ENCODE measurements around the gene CTDSP2.
A peak's percentile ranks its signal among the peaks of the same experiment; 100 is the strongest.

Gene CTDSP2

GRCh38 chr12:57844709-57845477, 1.6 kb downstream of the CTDSP2 start:
- Histone ChIP-seq H3K9me3 (ENCODE audit: control insufficient read depth in 2 of 2, low read length in 2 of 2) (no peaks in the 10 kb centered on the region), H3K27ac (ENCODE audit: low read depth in 2 of 2, low read length in 2 of 2) (peak overlapping the region; percentile 97 to 98), H3K4me1 (ENCODE audit: control insufficient read depth in 2 of 2, insufficient read depth in 2 of 2, low read length in 2 of 2) (peaks cover 47 to 48% of the 10 kb centered on the region in 2 donors), H3K4me3 (ENCODE audit: low read length in 2 of 2) (peak overlapping the region; percentile 90 to 96), H3K27me3 (ENCODE audit: control insufficient read depth in 2 of 2, insufficient read depth in 2 of 2, low read length in 2 of 2) (no peaks in the 10 kb centered on the region), H3K36me3 (ENCODE audit: control insufficient read depth in 2 of 2, insufficient read depth in 2 of 2, low read length in 2 of 2) (peaks cover 0 to 3% of the 10 kb centered on the region in 2 donors), H3K9ac (ENCODE audit: low read depth in 1 of 2, low read length in 2 of 2) (peak overlapping the region; percentile 98 to 99)

DNA sequence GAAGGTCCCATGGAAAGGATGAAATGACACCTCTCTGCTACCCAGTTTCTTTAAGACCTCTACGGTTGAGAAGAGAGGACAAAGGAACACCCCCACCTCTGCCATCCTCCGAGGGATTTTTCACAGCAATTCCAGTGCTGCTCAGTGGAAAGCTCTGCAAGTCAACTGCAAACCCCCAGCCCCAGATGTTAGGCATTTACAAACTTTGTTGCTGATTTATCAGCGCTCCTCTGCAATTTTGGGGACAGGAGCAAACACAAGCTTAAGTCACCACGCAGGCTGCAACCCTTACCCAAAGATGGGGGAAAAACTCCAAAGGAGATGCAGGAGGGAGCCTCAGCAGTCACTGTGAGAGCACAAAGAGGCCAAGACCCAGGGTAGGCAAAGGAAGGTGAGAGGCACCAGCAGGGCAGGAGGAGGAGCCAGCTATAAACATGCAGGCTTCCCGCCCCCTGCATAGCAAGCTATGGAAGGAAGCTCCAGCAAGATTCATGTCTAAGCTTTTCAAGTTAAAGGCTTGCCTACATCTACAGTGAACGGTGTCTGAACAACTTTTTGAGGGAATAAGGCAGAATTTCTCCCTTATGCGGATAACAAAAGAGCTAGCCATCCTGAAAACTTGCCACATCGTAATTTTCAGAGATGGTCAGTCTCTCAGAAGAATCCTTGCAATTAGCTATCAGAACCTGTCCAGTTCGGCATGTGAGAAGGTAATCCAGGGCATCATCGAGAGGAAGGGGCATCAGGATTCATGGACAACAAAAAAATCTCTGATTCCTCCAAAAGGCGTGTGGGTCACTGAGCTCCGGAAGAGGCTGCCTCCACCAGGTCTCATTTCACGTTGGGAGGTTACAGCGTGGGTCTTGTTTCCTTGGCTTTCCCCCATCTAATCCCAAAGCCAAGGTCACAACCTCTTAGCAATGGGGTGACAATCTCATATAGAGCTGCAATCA, 3.9 kb downstream of the CTDSP2 start:
- H3K27me3 ChIP-seq (ENCODE audit: control insufficient read depth in 2 of 2, insufficient read depth in 2 of 2, low read length in 2 of 2), result no peaks in the 10 kb centered on the region
- peak overlapping the region; percentile 3 to 21 for H3K9ac ChIP-seq (ENCODE audit: low read depth in 1 of 2, low read length in 2 of 2)
- H3K4me3 ChIP-seq (ENCODE audit: low read length in 2 of 2), result peak overlapping the region; percentile 37 to 90
- H3K9me3 ChIP-seq (ENCODE audit: control insufficient read depth in 2 of 2, low read length in 2 of 2), result no peaks in the 10 kb centered on the region
- H3K4me1 ChIP-seq (ENCODE audit: control insufficient read depth in 2 of 2, insufficient read depth in 2 of 2, low read length in 2 of 2), result peaks cover 66 to 67% of the 10 kb centered on the region in 2 donors
- H3K36me3 ChIP-seq (ENCODE audit: control insufficient read depth in 2 of 2, insufficient read depth in 2 of 2, low read length in 2 of 2), result peaks cover 0 to 8% of the 10 kb centered on the region in 2 donors
- peak overlapping the region in 1 of 2 donors; percentile 35 for H3K27ac ChIP-seq (ENCODE audit: low read depth in 2 of 2, low read length in 2 of 2)

- H3K27ac ChIP-seq (ENCODE audit: low read depth in 2 of 2, low read length in 2 of 2), result no peak overlapping the region
- no peak overlapping the region for H3K4me3 ChIP-seq (ENCODE audit: low read length in 2 of 2)
These were observed 5.1 kb downstream of the CTDSP2 start for GRCh38 chr12:57841445-57841844.

GRCh38 chr12:57840726-57841125, 5.8 kb downstream of the CTDSP2 start:
- H3K27me3 ChIP-seq (ENCODE audit: control insufficient read depth in 2 of 2, insufficient read depth in 2 of 2, low read length in 2 of 2), result no peaks in the 10 kb centered on the region
- H3K9ac ChIP-seq (ENCODE audit: low read depth in 1 of 2, low read length in 2 of 2), result no peak overlapping the region
- H3K36me3 ChIP-seq (ENCODE audit: control insufficient read depth in 2 of 2, insufficient read depth in 2 of 2, low read length in 2 of 2), result peaks cover 0 to 8% of the 10 kb centered on the region in 2 donors
- peak overlapping the region in 1 of 2 donors; percentile 1 for H3K4me3 ChIP-seq (ENCODE audit: low read length in 2 of 2)
- peaks cover 84% of the 10 kb centered on the region in 2 donors for H3K4me1 ChIP-seq (ENCODE audit: control insufficient read depth in 2 of 2, insufficient read depth in 2 of 2, low read length in 2 of 2)
- H3K27ac ChIP-seq (ENCODE audit: low read depth in 2 of 2, low read length in 2 of 2), result no peak overlapping the region
- H3K9me3 ChIP-seq (ENCODE audit: control insufficient read depth in 2 of 2, low read length in 2 of 2), result no peaks in the 10 kb centered on the region

More at GRCh38 chr12:57841445-57841844, 5.1 kb downstream of the CTDSP2 start:
- peaks cover 77% of the 10 kb centered on the region in 2 donors for H3K4me1 ChIP-seq (ENCODE audit: control insufficient read depth in 2 of 2, insufficient read depth in 2 of 2, low read length in 2 of 2)
- peaks cover 0 to 8% of the 10 kb centered on the region in 2 donors for H3K36me3 ChIP-seq (ENCODE audit: control insufficient read depth in 2 of 2, insufficient read depth in 2 of 2, low read length in 2 of 2)
- H3K9me3 ChIP-seq (ENCODE audit: control insufficient read depth in 2 of 2, low read length in 2 of 2), result no peaks in the 10 kb centered on the region
- H3K9ac ChIP-seq (ENCODE audit: low read depth in 1 of 2, low read length in 2 of 2), result no peak overlapping the region
- no peaks in the 10 kb centered on the region for H3K27me3 ChIP-seq (ENCODE audit: control insufficient read depth in 2 of 2, insufficient read depth in 2 of 2, low read length in 2 of 2)

DNA sequence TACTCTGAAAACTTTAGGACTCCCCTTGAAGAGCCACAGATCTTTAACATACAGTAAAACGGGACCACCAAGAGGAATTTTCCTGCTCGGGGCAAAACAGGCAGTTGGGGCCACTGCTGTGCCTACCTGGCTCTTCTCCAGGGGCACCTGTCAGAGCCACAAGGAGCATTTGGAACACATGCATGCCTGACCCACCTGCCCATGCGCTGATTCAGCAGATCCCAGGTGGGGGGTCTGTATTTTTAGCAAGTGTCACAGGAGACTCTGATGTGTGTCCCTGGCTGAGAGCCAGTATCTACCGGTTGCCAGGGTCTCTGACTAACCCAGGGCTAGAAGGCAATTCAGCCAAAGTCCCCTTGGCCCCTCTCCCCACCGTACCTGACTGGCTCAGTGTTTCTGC, 6.5 kb downstream of the CTDSP2 start:
- H3K27ac ChIP-seq (ENCODE audit: low read depth in 2 of 2, low read length in 2 of 2), result peak overlapping the region in 1 of 2 donors; percentile 1
- no peaks in the 10 kb centered on the region for H3K9me3 ChIP-seq (ENCODE audit: control insufficient read depth in 2 of 2, low read length in 2 of 2)
- peaks cover 0 to 8% of the 10 kb centered on the region in 2 donors for H3K36me3 ChIP-seq (ENCODE audit: control insufficient read depth in 2 of 2, insufficient read depth in 2 of 2, low read length in 2 of 2)
- peak overlapping the region in 1 of 2 donors; percentile 8 for H3K4me3 ChIP-seq (ENCODE audit: low read length in 2 of 2)
- no peaks in the 10 kb centered on the region for H3K27me3 ChIP-seq (ENCODE audit: control insufficient read depth in 2 of 2, insufficient read depth in 2 of 2, low read length in 2 of 2)
- H3K9ac ChIP-seq (ENCODE audit: low read depth in 1 of 2, low read length in 2 of 2), result peak overlapping the region in 1 of 2 donors; percentile 9
- peaks cover 88 to 91% of the 10 kb centered on the region in 2 donors for H3K4me1 ChIP-seq (ENCODE audit: control insufficient read depth in 2 of 2, insufficient read depth in 2 of 2, low read length in 2 of 2)

DNA sequence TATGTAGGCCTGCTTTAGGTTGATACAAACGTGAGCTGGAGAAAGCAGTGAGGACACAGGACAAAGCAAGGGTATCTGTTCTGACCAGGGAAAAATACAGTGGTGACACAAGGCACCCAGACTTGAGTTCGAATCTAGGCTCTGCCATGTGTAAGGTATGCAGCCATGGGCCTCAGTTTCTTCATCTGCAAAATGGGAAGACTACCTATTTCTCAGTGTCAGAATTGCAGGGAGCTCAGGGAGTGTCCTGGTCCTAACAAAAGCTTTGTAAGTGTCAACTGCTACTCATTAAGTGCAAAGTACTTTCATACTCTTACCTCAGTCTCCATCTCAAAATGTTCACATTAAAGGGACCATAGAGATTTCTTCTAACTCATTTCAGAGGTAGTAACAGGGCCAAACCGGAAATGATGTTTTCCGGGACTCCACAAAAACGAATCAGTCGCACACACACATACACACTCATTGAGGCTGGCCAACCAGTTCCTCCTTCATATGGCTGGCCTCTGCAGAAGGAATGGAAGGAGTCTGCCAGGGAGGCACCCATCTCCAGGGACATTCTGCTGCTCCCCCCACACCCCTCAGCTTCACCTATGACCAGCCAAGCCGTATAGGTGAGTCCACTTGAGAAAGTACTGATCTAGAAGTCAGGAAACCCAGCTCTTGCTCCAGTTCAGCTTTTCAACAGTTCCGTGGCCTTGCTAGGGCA, 7.8 kb downstream of the CTDSP2 start:
- peak overlapping the region in 1 of 2 donors; percentile 51 for H3K4me3 ChIP-seq (ENCODE audit: low read length in 2 of 2)
- H3K4me1 ChIP-seq (ENCODE audit: control insufficient read depth in 2 of 2, insufficient read depth in 2 of 2, low read length in 2 of 2), result peaks cover 86 to 90% of the 10 kb centered on the region in 2 donors
- H3K9ac ChIP-seq (ENCODE audit: low read depth in 1 of 2, low read length in 2 of 2), result no peak overlapping the region
- peak overlapping the region; percentile 19 to 24 for H3K27ac ChIP-seq (ENCODE audit: low read depth in 2 of 2, low read length in 2 of 2)
- H3K9me3 ChIP-seq (ENCODE audit: control insufficient read depth in 2 of 2, low read length in 2 of 2), result no peaks in the 10 kb centered on the region
- no peaks in the 10 kb centered on the region for H3K27me3 ChIP-seq (ENCODE audit: control insufficient read depth in 2 of 2, insufficient read depth in 2 of 2, low read length in 2 of 2)
- peaks cover 0 to 8% of the 10 kb centered on the region in 2 donors for H3K36me3 ChIP-seq (ENCODE audit: control insufficient read depth in 2 of 2, insufficient read depth in 2 of 2, low read length in 2 of 2)

DNA sequence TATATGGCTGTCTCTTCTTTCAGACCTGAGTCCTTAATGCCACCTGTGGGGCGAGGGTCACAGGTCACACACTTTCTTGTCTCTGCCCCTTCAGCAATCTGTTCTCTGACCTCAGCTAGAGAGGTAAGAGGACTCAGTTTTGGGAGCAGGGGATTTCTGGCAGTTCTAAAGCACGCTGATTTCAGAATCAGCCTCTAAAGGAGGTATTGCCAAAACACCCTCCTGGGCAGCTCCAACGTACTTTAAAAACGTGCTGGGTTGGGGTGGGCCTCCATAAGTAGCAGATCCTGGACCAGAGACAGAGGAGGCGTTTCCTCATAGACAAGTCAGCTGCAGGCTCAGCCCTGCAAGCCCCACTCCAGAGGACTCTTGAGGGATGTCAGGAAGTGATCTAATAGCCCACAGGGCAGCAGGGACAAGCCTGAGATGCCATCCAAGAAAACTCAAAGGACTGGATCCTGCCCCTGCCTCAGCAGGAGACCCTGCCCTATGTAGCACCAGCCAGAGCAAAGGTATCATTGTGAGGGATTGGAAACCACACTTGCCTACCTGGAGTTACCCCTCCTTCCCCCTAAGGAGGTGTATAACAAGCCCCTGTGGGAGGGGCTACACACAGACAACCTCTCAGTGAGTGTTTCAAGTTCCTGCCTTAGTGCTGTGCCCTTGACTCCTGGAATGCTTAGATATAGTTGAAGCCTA, 8.5 kb downstream of the CTDSP2 start:
- H3K4me1 ChIP-seq (ENCODE audit: control insufficient read depth in 2 of 2, insufficient read depth in 2 of 2, low read length in 2 of 2), result peaks cover 86 to 90% of the 10 kb centered on the region in 2 donors
- peaks cover 0 to 5% of the 10 kb centered on the region in 2 donors for H3K36me3 ChIP-seq (ENCODE audit: control insufficient read depth in 2 of 2, insufficient read depth in 2 of 2, low read length in 2 of 2)
- peak overlapping the region in 1 of 2 donors; percentile 39 for H3K4me3 ChIP-seq (ENCODE audit: low read length in 2 of 2)
- peak overlapping the region in 1 of 2 donors; percentile 36 for H3K9ac ChIP-seq (ENCODE audit: low read depth in 1 of 2, low read length in 2 of 2)
- H3K27ac ChIP-seq (ENCODE audit: low read depth in 2 of 2, low read length in 2 of 2), result peak overlapping the region; percentile 19 to 24
- no peaks in the 10 kb centered on the region for H3K27me3 ChIP-seq (ENCODE audit: control insufficient read depth in 2 of 2, insufficient read depth in 2 of 2, low read length in 2 of 2)
- no peaks in the 10 kb centered on the region for H3K9me3 ChIP-seq (ENCODE audit: control insufficient read depth in 2 of 2, low read length in 2 of 2)

DNA sequence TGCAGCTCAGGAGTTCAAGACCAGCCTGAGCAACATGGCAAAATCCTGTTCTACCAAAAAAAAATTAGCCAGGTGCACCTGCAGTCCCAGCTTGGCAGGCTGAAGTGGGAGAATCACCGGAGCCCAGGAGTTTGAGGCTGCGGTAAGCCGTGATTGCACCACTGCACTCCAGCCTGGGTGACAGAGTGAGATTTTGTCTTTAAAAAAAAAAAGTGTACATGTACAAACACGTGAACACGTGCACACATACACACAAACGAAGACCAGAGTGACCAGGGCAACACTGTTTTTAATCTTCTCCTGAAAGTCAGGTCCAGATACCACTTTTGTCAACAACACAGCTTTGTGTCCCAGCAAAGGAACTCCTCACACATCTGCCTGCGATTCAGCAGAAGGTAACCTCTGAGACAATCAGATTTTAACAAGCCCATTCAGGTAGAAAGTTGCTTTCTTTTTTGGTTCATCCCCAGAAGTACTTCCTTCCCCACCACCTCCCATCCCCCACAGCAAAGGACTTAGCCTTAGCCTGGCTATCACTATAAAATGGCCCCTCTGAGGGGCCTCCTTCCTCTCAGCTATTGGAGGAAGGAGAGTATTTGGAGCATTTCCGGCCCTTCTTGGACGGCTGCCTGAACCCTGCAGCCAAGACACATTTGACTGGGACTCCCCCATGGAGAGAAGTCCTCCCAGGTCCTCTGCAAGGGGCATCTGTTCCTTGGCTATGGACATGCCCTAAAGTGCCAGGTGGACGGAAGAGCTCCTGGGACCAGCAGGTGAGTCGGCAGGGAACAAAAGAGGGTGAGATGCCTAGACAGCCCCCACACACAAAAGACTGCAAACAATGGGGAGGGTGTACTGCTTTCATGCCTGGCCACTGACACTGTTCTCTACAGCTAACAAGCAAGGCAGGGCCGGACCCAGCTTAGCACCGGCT, 9.8 kb downstream of the CTDSP2 start:
- Histone ChIP-seq H3K9me3 (ENCODE audit: control insufficient read depth in 2 of 2, low read length in 2 of 2) (no peaks in the 10 kb centered on the region), H3K4me1 (ENCODE audit: control insufficient read depth in 2 of 2, insufficient read depth in 2 of 2, low read length in 2 of 2) (peaks cover 82 to 87% of the 10 kb centered on the region in 2 donors), H3K36me3 (ENCODE audit: control insufficient read depth in 2 of 2, insufficient read depth in 2 of 2, low read length in 2 of 2) (peaks cover 0 to 5% of the 10 kb centered on the region in 2 donors), H3K27ac (ENCODE audit: low read depth in 2 of 2, low read length in 2 of 2) (peak overlapping the region; percentile 16 to 58), H3K27me3 (ENCODE audit: control insufficient read depth in 2 of 2, insufficient read depth in 2 of 2, low read length in 2 of 2) (no peaks in the 10 kb centered on the region), H3K9ac (ENCODE audit: low read depth in 1 of 2, low read length in 2 of 2) (peak overlapping the region; percentile 2 to 17), H3K4me3 (ENCODE audit: low read length in 2 of 2) (peak overlapping the region in 1 of 2 donors; percentile 58)

Data from mucosa of rectum (tissue), 2 donors.